H54 (cell line): Measurements from ENCODE around the gene SMIM24.
"Not testable (repeated sequence)": the region's sequence is repeated elsewhere in the genome, so short reads cannot be mapped to it uniquely, and the experiment has no call there.

Experiments
- DNase-seq: peaks from one replicate; pipeline ENCODE4 v3.0.0; 2011; ENCODE audit warnings: low spot score, mixed read lengths; ENCODE audit not compliant: insufficient read length
- FAIRE-seq: peaks from 3 replicates; lab custom pipeline; 2011; peaks lifted over from hg19 to GRCh38; lab: Jason Lieb, UNC
- POLR2A ChIP-seq: IDR thresholded peaks from 2 replicates; pipeline ENCODE4 v1.6.1; 2011; ENCODE audit warnings: low read depth, mild to moderate bottlenecking, low read length

SMIM24 gene

DNA sequence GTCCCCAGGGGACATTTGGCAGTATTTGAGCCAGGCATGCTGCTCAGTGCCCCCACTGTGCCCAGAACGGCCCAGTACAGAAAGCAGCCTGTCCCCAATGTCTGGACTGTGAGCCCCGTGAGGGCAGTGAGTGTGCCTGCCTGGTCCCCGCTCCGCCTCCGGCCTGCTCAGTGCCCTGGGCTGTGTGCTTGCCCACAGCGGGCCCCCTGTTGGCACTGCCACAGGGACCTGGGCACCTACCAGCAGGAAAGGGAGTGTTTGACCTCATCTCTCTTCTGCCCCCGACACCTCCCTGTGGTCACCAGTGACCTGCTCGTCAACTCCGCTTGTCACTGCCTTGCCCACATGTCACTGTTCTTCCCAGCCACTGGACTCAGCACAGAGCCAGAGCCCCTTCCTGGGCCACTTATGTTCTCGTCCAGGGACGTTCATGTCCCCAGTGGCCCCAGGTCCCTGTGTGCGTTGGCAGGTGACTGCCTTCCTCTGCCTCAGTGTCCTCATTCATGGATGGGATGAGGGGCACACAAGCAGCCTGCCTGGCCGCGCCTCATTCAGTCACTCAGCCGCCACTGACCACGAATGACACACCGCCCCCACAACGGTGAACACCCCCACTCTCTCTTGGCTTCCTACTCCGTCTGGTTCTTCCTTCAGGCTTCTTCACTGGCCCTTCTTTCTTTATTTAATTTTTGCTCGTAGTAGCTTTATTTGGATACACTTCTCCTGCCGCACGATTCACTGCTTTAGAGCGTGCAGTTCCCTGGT lies 28.6 kb upstream of the SMIM24 start:
- no peak for TF ChIP-seq POLR2A
- FAIRE-seq: no peak
- no peak for DNase-seq

- not testable (repeated sequence) for FAIRE-seq, DNase-seq
These were observed 27.9 kb upstream of the SMIM24 start for GRCh38 chr19:3508121-3508661.

- FAIRE-seq: no peak
These were observed 27.2 kb upstream of the SMIM24 start for GRCh38 chr19:3507371-3508120.

GRCh38 chr19:3506384-3507340 lies 26.3 kb upstream of the SMIM24 start:
- TF ChIP-seq POLR2A: no peak; the same call in 1 of the 2 replicates
- FAIRE-seq (no peak), DNase-seq (peak; percentile 45)

More at GRCh38 chr19:3507371-3508120, 27.2 kb upstream of the SMIM24 start:
- no peak for DNase-seq
- TF ChIP-seq POLR2A: no peak

- TF ChIP-seq POLR2A: peak; percentile 46; the same call in 1 of the 2 replicates
- no peak for FAIRE-seq
- DNase-seq: peak; percentile 96
These were observed 25.5 kb upstream of the SMIM24 start, which contains the start of gene FZR1 for GRCh38 chr19:3505598-3506383. FZR1 (plus strand) TSS chr19:3506311; CDS start chr19:3522990, 16,679 bp downstream.

DNA sequence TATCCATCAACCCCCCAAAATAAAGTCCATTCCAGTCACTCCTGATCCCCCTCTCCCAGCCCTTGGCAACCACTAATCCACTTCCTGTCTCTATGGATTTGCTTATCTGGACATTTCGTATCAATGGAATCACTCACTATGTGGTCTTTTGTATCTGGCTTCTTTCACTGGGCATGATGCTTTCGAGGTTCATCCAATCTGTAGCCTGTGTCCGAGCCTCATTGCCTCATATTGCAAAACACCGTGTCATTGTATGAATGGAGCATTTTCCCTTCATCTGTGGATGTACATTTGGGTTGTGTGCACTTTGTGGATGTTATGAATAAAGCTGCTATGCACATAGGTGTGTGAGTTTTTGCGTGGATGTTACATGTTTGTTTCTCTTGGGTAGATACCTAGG lies 24.4 kb upstream of the SMIM24 start:
- FAIRE-seq: no peak

DNA sequence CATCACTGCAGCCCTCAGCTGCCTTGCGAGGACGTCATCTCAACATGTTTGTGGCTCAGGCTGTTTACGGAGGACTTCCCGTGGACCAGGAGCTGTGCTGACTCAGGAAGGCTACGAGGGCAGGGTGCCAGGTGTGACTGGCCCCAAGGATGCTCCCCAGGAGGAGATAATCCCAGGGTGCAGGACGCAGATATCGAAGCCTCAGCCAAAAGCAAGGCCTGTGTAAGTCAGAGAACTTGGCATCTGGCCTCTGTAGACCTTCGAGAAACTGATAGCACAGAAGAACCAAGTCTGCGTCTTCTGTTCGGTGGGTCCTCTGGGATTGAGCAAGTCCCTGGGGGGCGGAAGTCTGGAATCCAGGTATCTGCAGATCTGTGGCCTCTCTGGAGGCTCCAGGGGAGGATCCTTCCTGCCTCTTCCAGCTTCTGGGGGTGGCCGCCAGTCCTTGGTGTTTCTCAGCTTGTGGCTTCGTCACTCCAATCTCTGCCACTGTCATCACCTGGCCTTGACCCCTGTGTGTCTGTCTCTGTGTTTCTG lies 22.8 kb upstream of the SMIM24 start:
- DNase-seq: no peak
- no peak for FAIRE-seq
- TF ChIP-seq POLR2A: no peak

More for the DNA sequence above, 24.4 kb upstream of the SMIM24 start:
- no peak for TF ChIP-seq POLR2A
- no peak for DNase-seq

DNA sequence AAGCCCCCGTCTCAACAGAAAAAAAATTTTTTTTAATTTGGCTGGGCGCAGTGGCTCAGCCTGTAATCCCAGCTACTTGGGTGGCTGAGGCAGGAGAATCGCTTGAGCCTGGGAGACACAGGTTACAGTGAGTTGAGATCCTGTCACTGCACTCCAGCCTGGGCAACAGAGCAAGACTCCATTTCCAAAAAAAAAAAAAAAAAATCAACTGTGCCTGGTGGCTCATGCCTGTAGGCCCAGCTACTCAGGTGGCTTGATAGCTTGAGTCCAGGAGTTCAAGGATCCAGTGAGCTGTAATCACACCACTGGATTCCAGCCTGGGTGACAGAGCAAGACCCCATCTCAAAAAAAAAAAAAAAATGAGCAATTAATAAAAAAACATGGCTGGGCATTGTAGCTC lies 21.5 kb upstream of the SMIM24 start:
- DNase-seq (no peak), FAIRE-seq (no peak)
- no peak for TF ChIP-seq POLR2A

DNA sequence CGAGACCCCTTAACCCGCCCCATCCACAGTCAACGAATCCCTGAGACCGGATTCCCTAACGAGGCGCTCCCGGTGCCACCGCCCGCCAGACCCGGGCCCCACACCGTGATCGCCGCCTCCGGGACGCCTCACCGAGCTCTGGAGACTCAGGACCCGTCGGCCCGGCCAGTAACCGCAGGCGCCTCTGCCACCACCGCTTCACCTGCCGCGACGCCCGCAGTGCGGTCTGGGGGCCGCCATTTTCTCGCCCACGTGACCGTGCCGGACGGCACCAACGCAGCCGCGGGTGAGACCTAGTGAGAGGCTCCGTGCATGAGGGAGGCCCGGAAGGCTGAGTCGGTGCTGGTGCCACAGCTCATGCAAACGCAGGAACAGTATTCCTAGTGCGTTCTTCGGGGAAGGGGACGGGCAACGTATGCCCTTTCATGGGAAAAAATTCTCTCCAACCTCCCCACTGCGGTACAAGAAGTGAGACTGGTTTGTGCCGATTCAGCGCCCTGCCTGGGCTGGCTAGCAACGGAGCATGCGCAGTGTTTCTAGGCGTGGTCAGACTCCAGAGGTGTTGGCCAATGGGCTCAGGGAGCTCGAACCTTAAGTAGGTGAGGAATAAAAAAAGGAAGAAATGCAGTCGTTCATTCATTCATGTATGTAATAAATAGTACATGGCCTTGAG lies 20.2 kb upstream of the SMIM24 start, which contains the start of gene DOHH:
Gene DOHH (minus strand): TSS at position 246 of the 673 bp plus-strand sequence. CDS start 3,860 bp downstream, outside the sequence.
- peak; percentile 79 for TF ChIP-seq POLR2A
- DNase-seq (peak; percentile 99), FAIRE-seq (peak; percentile 61)

DNA sequence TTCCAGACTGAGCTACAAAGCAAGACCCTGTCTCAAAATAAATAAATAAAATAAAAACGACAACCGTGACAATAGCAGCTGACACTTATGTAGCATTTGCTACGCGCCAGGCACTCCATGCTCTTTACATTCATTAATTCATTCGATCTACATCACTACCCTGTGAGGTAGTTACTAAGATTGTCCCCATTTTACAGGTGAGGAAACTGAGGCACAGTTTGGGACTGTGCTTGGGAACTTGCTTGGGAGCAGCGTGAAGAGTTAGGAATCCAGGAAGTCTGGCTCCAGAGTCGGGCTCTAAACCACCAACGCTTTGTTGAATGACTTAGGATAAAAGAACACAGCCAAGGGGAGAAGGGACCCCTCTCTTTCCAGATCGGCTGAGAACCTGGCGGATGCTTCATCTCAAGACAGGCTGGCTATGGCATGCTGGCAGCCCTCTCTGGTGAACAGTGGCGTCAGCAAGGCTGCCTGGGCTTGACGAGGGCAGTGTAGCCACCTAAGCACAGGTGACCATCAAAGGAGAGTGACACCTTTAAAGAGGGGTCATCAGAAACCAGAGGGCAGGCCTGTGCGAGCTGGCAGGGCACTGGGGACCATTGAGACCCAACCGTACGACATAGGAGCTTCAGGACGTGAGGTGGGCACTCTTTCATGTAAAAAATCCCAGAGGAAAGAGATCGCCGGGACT lies 19.6 kb upstream of the SMIM24 start:
- no peak for DNase-seq
- TF ChIP-seq POLR2A: no peak
- FAIRE-seq: no peak
